CD8-positive, alpha-beta memory T cell (primary cell): ENCODE measurements around the gene ARAF. TPM values are rescaled to one million over a fixed set of nuclear protein-coding genes. Genes with fewer than 3 reads are reported as not detected.

Source experiments
- CTCF ChIA-PET: fragments of 350-600 bp; sonication (Branson Sonifier 250); formaldehyde crosslinking; loops from one replicate; lab custom pipeline; 2021; ENCODE audit warnings: antibody characterized with exemption; lab: Charles Lee
- POLR2A ChIA-PET: fragments of 350-600 bp; sonication (Branson Sonifier 250); formaldehyde crosslinking; loops from one replicate; lab custom pipeline; 2021; ENCODE audit warnings: antibody characterized with exemption; lab: Charles Lee
- DNase-seq, 5 donors: peaks; one replicate each; pipeline versions ENCODE4 v3.0.0 to v3.0.0-alpha.2; 2020 to 2022; ENCODE audit warnings: mixed read lengths in 1 of 5
- H3K27ac ChIP-seq: one replicate; pipeline ENCODE4 v1.7.0; 2013; ENCODE audit warnings: low read depth, mild to moderate bottlenecking, low read length, moderate library complexity
- H3K27me3 ChIP-seq: 2 replicates; pipeline ENCODE4 v1.7.0; 2013; ENCODE audit warnings: low read length, mild to moderate bottlenecking; ENCODE audit not compliant: insufficient read depth, poor library complexity, severe bottlenecking
- H3K36me3 ChIP-seq: 2 replicates; pipeline ENCODE4 v1.7.0; 2013; ENCODE audit warnings: mild to moderate bottlenecking, low read length, moderate library complexity; ENCODE audit not compliant: insufficient read depth
- H3K4me1 ChIP-seq: 2 replicates; pipeline ENCODE4 v1.7.0; 2013; ENCODE audit warnings: mild to moderate bottlenecking, low read length, moderate library complexity; ENCODE audit not compliant: insufficient read depth
- H3K4me3 ChIP-seq: 2 replicates; pipeline ENCODE4 v1.7.0; 2013; ENCODE audit warnings: mild to moderate bottlenecking, low read length
- H3K9me3 ChIP-seq: 2 replicates; pipeline ENCODE4 v1.7.0; 2013; ENCODE audit warnings: mild to moderate bottlenecking, low read length
- H3K27ac Mint-ChIP-seq, 8 donors: one replicate each; pipeline ENCODE4 v1.8.0; 2020 to 2021; ENCODE audit warnings: mixed read lengths in 8 of 8, mild to moderate bottlenecking in 6 of 8, inconsistent platforms in 3 of 8, moderate library complexity in 3 of 8
- H3K27me3 Mint-ChIP-seq, 2 donors: one replicate each; pipeline ENCODE4 v1.8.0; 2020 to 2021; ENCODE audit warnings: mixed read lengths in 2 of 2, mild to moderate bottlenecking in 1 of 2, moderate library complexity in 1 of 2
- H3K36me3 Mint-ChIP-seq, 3 donors: one replicate each; pipeline ENCODE4 v1.8.0; 2020 to 2021; ENCODE audit warnings: mixed read lengths in 3 of 3, inconsistent platforms in 1 of 3, mild to moderate bottlenecking in 1 of 3
- H3K4me1 Mint-ChIP-seq, 3 donors: one replicate each; pipeline ENCODE4 v1.8.0; 2020 to 2021; ENCODE audit warnings: mixed read lengths in 3 of 3, inconsistent platforms in 1 of 3, mild to moderate bottlenecking in 1 of 3
- H3K4me3 Mint-ChIP-seq, 7 donors: one replicate each; pipeline ENCODE4 v1.8.0; 2020 to 2021; ENCODE audit warnings: mixed read lengths in 7 of 7, mild to moderate bottlenecking in 6 of 7, moderate library complexity in 4 of 7, inconsistent platforms in 2 of 7
- H3K9me3 Mint-ChIP-seq, 5 donors: one replicate each; pipeline ENCODE4 v1.8.0; 2020 to 2022; ENCODE audit warnings: mixed read lengths in 5 of 5, mild to moderate bottlenecking in 3 of 5, moderate library complexity in 2 of 5, inconsistent platforms in 1 of 5
- polyA plus RNA-seq: library from polyadenylated mRNA; unstranded; fragments of 300-500 nt; fragmentation: Illumina TruSeq; gene quantifications from one replicate; pipeline ENCODE4 v1.2.3, GENCODE V29; 2021
- total RNA-seq, 2 experiments: library from RNA; stranded (reverse); gene quantifications; one replicate each; pipeline ENCODE4 v1.2.3, GENCODE V29; 2021

Gene ARAF
- total and polyA plus RNA-seq, 3 experiments from 2014 or later: 85.0 to 99.4 (median 88.6) TPM

DNA sequence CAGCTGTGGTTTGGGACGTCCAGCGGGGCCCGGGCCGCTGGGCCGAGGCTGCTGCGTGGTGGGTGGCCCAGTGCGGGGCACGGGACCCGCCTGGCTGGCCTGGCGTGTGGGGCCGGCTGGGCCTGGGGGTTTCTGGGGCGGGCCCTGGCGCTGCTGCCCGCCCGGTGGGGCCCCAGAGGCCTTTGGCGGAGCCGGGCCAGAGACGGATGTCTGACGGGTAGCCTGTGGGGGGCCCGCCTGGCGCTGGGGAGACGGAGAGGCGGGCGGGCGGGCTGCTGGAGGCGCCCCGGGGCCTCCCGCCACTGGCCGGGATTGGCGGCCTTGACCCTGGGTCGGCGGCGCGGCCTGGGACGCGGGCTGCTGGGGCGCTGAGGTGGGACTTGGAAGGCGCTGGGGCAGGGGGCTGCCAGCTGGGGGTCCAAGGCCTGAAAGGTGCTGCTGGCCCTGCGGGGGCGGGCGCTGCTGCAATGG is 13.1 kb downstream of the ARAF start:
- Histone ChIP-seq H3K27ac (no peak overlapping the region), H3K9me3 (no peaks in the 10 kb centered on the region), H3K4me3 (no peak overlapping the region), H3K27me3 (no peaks in the 10 kb centered on the region), H3K36me3 (peaks cover 3% of the 10 kb centered on the region), H3K4me1 (no peaks in the 10 kb centered on the region)
- Mint-ChIP-seq H3K4me3 (no peak overlapping the region), H3K27me3 (peaks cover 6 to 21% of the 10 kb centered on the region in 2 donors), H3K36me3 (peaks cover 6 to 32% (median 7%) of the 10 kb centered on the region in 3 donors), H3K27ac (no peak overlapping the region), H3K9me3 (no peaks in the 10 kb centered on the region), H3K4me1 (peaks cover 5 to 16% (median 8%) of the 10 kb centered on the region in 3 donors)
- DNase-seq: no peak
- ChIA-PET CTCF (no interaction called here), POLR2A (no interaction called here)

GRCh38 chrX:47574547-47575301 is 13.7 kb downstream of the ARAF start:
- Histone ChIP-seq H3K36me3 (no peaks in the 10 kb centered on the region), H3K27me3 (no peaks in the 10 kb centered on the region), H3K4me3 (no peak overlapping the region), H3K4me1 (no peaks in the 10 kb centered on the region), H3K27ac (no peak overlapping the region), H3K9me3 (no peaks in the 10 kb centered on the region)
- POLR2A ChIA-PET: interaction anchor here (0.5 kb wide), 1 partner anchor 18 kb away, joined by 7 read pairs; no protein-coding TSS in a partner anchor
- DNase-seq: no peak
- no peak overlapping the region for H3K4me3 Mint-ChIP-seq
- H3K9me3 Mint-ChIP-seq: no peaks in the 10 kb centered on the region
- peaks cover 6 to 21% of the 10 kb centered on the region in 2 donors for H3K27me3 Mint-ChIP-seq
- CTCF ChIA-PET: no interaction called here
- H3K4me1 Mint-ChIP-seq: peaks cover 5 to 21% (median 8%) of the 10 kb centered on the region in 3 donors
- no peak overlapping the region for H3K27ac Mint-ChIP-seq
- peaks cover 4 to 26% (median 7%) of the 10 kb centered on the region in 3 donors for H3K36me3 Mint-ChIP-seq

- no peak overlapping the region for H3K27ac ChIP-seq
- H3K36me3 ChIP-seq: no peaks in the 10 kb centered on the region
- no peak for DNase-seq
- Mint-ChIP-seq H3K27me3 (peaks cover 6 to 14% of the 10 kb centered on the region in 2 donors), H3K36me3 (peaks cover 3 to 11% (median 4%) of the 10 kb centered on the region in 3 donors), H3K9me3 (no peaks in the 10 kb centered on the region), H3K4me1 (peaks cover 7 to 28% (median 8%) of the 10 kb centered on the region in 3 donors), H3K4me3 (no peak overlapping the region), H3K27ac (peak overlapping the region in 1 of 8 donors; percentile 72)
- H3K4me3 ChIP-seq: no peak overlapping the region
- H3K27me3 ChIP-seq: no peaks in the 10 kb centered on the region
- ChIA-PET CTCF (no interaction called here), POLR2A (no interaction called here)
- H3K9me3 ChIP-seq: no peaks in the 10 kb centered on the region
- peaks cover 4% of the 10 kb centered on the region for H3K4me1 ChIP-seq
Observed at GRCh38 chrX:47576021-47576898, 15.3 kb downstream of the ARAF start.

GRCh38 chrX:47577424-47577823 is 16.4 kb downstream of the ARAF start:
- POLR2A ChIA-PET: no interaction called here
- Mint-ChIP-seq H3K4me3 (no peak overlapping the region), H3K36me3 (peaks cover 0 to 4% (median 0%) of the 10 kb centered on the region in 3 donors)

DNA sequence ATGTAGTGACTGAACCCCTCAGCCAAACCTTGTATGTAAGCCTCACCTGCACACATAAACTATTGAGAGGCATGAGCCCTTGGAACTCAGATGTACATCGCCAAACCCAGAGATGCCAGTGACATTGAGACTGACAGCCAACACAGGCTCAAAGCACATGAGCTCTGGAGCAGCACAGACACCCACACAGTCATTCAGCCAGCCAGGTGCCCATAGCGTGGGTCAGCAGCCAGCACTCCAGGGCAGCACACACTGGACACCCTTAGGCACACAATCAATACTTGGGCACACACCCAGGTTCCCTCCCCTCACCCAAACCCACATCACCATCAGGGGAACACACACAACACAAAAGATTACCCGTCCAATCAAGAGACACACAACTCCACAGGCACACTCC is 16.9 kb downstream of the ARAF start:
- no peaks in the 10 kb centered on the region for H3K36me3 ChIP-seq
- no peak overlapping the region for H3K27ac ChIP-seq
- Mint-ChIP-seq H3K36me3 (peaks cover 0 to 4% (median 0%) of the 10 kb centered on the region in 3 donors), H3K27ac (no peak overlapping the region), H3K9me3 (no peaks in the 10 kb centered on the region), H3K4me1 (peaks cover 14 to 34% (median 16%) of the 10 kb centered on the region in 3 donors), H3K4me3 (no peak overlapping the region), H3K27me3 (peaks cover 6 to 9% of the 10 kb centered on the region in 2 donors)
- no peak for DNase-seq
- H3K4me3 ChIP-seq: no peak overlapping the region
- no peaks in the 10 kb centered on the region for H3K9me3 ChIP-seq
- ChIA-PET CTCF (no interaction called here), POLR2A (no interaction called here)
- H3K4me1 ChIP-seq: peaks cover 15% of the 10 kb centered on the region
- no peaks in the 10 kb centered on the region for H3K27me3 ChIP-seq

More at GRCh38 chrX:47577424-47577823, 16.4 kb downstream of the ARAF start:
- Histone ChIP-seq H3K9me3 (no peaks in the 10 kb centered on the region), H3K4me1 (peaks cover 12% of the 10 kb centered on the region), H3K36me3 (no peaks in the 10 kb centered on the region), H3K27ac (no peak overlapping the region), H3K27me3 (no peaks in the 10 kb centered on the region), H3K4me3 (no peak overlapping the region)
- CTCF ChIA-PET: no interaction called here
- DNase-seq: no peak
- Mint-ChIP-seq H3K27ac (no peak overlapping the region), H3K27me3 (peaks cover 6 to 9% of the 10 kb centered on the region in 2 donors), H3K4me1 (peaks cover 13 to 33% (median 16%) of the 10 kb centered on the region in 3 donors), H3K9me3 (no peaks in the 10 kb centered on the region)

GRCh38 chrX:47578692-47579091 is 17.7 kb downstream of the ARAF start:
- H3K4me1 Mint-ChIP-seq: peaks cover 15 to 34% (median 17%) of the 10 kb centered on the region in 3 donors
- no peaks in the 10 kb centered on the region for H3K9me3 ChIP-seq
- ChIA-PET CTCF (no interaction called here), POLR2A (no interaction called here)
- no peaks in the 10 kb centered on the region for H3K36me3 ChIP-seq
- H3K4me3 ChIP-seq: no peak overlapping the region
- peaks cover 0 to 9% of the 10 kb centered on the region in 2 donors for H3K27me3 Mint-ChIP-seq
- peaks cover 15% of the 10 kb centered on the region for H3K4me1 ChIP-seq
- H3K9me3 Mint-ChIP-seq: no peaks in the 10 kb centered on the region
- no peaks in the 10 kb centered on the region for H3K27me3 ChIP-seq
- H3K4me3 Mint-ChIP-seq: no peak overlapping the region
- no peaks in the 10 kb centered on the region for H3K36me3 Mint-ChIP-seq
- H3K27ac Mint-ChIP-seq: no peak overlapping the region
- no peak for DNase-seq
- H3K27ac ChIP-seq: no peak overlapping the region

DNA sequence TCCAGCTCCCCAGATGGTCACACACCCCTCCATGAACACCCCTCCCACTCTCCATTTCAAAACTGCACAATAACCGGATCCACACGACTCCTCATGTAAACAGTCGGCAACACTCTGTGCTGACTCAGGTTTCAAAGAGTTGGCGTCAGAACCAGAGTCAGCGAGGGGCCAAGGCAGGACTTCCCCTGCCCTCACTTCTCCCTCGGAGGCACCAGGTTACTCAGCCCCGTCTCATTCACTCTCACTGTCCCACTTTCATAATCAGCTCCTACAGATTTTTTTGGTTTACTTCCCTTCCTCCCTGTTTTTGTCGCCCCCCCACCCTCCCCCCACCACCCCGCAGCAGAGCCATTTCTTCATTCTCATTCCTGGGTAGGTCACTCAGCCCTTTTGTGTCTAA is 18.5 kb downstream of the ARAF start:
- no peak overlapping the region for H3K27ac ChIP-seq
- H3K36me3 ChIP-seq: no peaks in the 10 kb centered on the region
- no peaks in the 10 kb centered on the region for H3K9me3 Mint-ChIP-seq
- no peak for DNase-seq
- H3K27me3 ChIP-seq: no peaks in the 10 kb centered on the region
- H3K4me1 Mint-ChIP-seq: peaks cover 18 to 39% (median 19%) of the 10 kb centered on the region in 3 donors
- no peaks in the 10 kb centered on the region for H3K36me3 Mint-ChIP-seq
- no peak overlapping the region for H3K4me3 ChIP-seq
- peaks cover 0 to 9% of the 10 kb centered on the region in 2 donors for H3K27me3 Mint-ChIP-seq
- POLR2A ChIA-PET: no interaction called here
- H3K9me3 ChIP-seq: no peaks in the 10 kb centered on the region
- H3K27ac Mint-ChIP-seq: peak overlapping the region in 2 of 8 donors; percentile 67 to 80
- CTCF ChIA-PET: no interaction called here
- peaks cover 15% of the 10 kb centered on the region for H3K4me1 ChIP-seq
- peak overlapping the region in 2 of 7 donors; percentile 36 to 39 for H3K4me3 Mint-ChIP-seq
